Kidney (tissue), 14 donors: ENCODE results near the gene TRAF1. TPM values are rescaled to one million over a fixed set of nuclear protein-coding genes. Genes with fewer than 3 reads are reported as not detected.

ENCODE experiments used
- DNase-seq, 5 donors: peaks; one replicate each; pipeline ENCODE4 v3.0.0-alpha.2; 2013 to 2020
- FAIRE-seq: peaks from 2 replicates; lab custom pipeline; 2012; peaks lifted over from hg19 to GRCh38; lab: Jason Lieb, UNC
- H3K27ac ChIP-seq, 2 donors: one replicate each; pipeline ENCODE4 v1.7.0; 2013; ENCODE audit warnings: low read depth in 2 of 2, low read length in 2 of 2, inconsistent platforms in 1 of 2
- H3K27me3 ChIP-seq: one replicate; pipeline ENCODE4 v1.7.1; 2013; ENCODE audit warnings: low read length, inconsistent platforms; ENCODE audit not compliant: control insufficient read depth, insufficient read depth
- H3K36me3 ChIP-seq, 3 donors: one replicate each; pipeline versions ENCODE4 v1.7.0 to v1.7.1; 2013; ENCODE audit warnings: low read length in 3 of 3, control low read depth in 1 of 3, inconsistent platforms in 1 of 3; ENCODE audit not compliant: insufficient read depth in 3 of 3, control insufficient read depth in 2 of 3
- H3K4me1 ChIP-seq, 3 donors: one replicate each; pipeline versions ENCODE4 v1.7.0 to v1.7.1; 2013; ENCODE audit warnings: low read length in 3 of 3, inconsistent platforms in 1 of 3, low read depth in 1 of 3; ENCODE audit not compliant: control insufficient read depth in 2 of 3, insufficient read depth in 2 of 3
- H3K4me3 ChIP-seq, 3 donors: one replicate each; pipeline versions ENCODE4 v1.7.0 to v1.8.1; 2013; ENCODE audit warnings: low read length in 3 of 3, control low read depth in 1 of 3, inconsistent platforms in 1 of 3
- H3K9ac ChIP-seq, 3 donors: one replicate each; pipeline versions ENCODE4 v1.7.0 to v1.7.1; 2013; ENCODE audit warnings: low read length in 3 of 3, control low read depth in 1 of 3, inconsistent platforms in 1 of 3
- H3K9me3 ChIP-seq, 3 donors: one replicate each; pipeline versions ENCODE4 v1.7.0 to v1.7.1; 2013; ENCODE audit warnings: low read length in 3 of 3, control low read depth in 1 of 3, inconsistent platforms in 1 of 3; ENCODE audit not compliant: control insufficient read depth in 2 of 3, insufficient read depth in 1 of 3
- CTCF ChIP-seq: IDR thresholded peaks from 3 replicates; pipeline ENCODE4 v1.5.1; 2012; ENCODE audit warnings: mild to moderate bottlenecking, moderate library complexity, borderline replicate concordance; ENCODE audit not compliant: insufficient read depth; ENCODE audit errors: extremely low read depth
- intact Hi-C: fragments of 100-400 bp; cut with DNase I; formaldehyde crosslinking; loops from one replicate; pipeline ENCODE4 v1.11.1; 2022
- polyA plus RNA-seq: library from polyadenylated mRNA; stranded (reverse); fragments of 350-450 nt; fragmentation: Illumina TruSeq; extraction: RNeasy Lipid Tissue Mini Kit (QIAGEN cat#74804); gene quantifications from one replicate; pipeline ENCODE4 v1.2.3, GENCODE V29; 2014; ENCODE audit warnings: low read depth, low replicate concordance; ENCODE audit not compliant: insufficient read depth
- total RNA-seq: library from RNA; stranded (reverse); fragmentation: NEBNext Ultra II Directional; extraction: Animal tissue kit (Norgen Biotek cat#: 25700); gene quantifications from one replicate; pipeline ENCODE4 v1.2.1, GENCODE V29; 2021
- donor health status: control.
- donor health status: control.
- donor health status: control.
- donor health status: control.
- donor health status: control.
- donor health status: DM: yes; HTN: yes; CAD: no.
- donor health status: Normal renal cell carcinoma (clear cell type).

Gene TRAF1
- total and polyA plus RNA-seq, 2 donors from 2014 or later: 3.1 to 10.9 TPM

DNA sequence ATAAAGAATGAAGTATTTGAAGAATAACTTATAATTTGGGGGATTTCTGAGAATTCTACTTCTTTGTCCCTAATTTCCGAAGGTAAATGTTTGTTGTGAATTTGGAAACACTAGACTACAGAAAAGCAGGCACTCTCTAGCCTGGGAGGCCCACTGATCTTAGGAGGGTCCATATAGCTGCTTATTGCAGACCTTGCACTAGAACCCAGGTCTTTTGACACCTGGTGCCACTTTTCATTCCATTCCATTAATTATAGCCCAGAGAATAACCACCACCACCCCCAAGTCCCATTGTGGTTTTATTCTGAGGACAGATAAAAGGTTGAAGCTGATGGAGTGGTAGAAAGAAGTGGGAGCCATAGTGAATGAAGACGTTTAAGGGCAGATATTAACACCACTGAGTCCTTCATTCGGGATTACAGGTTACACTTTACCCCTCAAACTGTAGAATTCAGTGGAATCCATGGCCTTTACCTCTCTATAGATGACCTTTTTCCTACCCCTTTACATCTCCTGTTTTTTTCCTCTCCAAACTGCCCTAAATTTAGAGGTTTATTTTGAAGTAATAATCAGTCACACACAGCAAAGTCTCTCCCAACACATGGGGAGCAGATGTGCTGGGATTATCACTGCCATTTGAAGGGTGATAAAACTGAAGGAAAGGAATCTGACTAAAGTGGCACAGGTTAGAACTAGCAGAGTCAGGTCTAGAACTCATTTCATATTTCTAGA, 71.8 kb downstream of the TRAF1 start:
- H3K4me1 ChIP-seq: no peaks in the 10 kb centered on the region
- no peak for TF ChIP-seq CTCF
- no peak for FAIRE-seq

DNA sequence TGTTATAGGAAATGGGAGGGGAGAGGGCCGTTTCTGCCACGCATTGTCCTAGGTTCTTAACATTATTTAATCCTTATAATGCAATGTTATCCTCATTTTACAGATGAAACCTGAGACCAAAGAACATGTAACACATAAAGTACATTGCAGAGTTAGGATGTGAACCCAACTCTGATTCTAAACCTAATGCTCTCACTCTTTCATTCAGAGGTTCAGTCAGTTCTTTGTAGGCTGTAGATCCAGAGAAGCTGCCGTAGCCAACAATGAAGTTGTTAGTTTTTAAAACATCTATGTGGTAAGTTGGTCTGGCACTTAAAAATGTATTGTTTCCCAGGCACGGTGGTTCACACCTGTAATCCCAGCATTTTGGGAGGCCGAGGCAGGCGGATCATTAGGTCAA, 73.4 kb downstream of the TRAF1 start:
- no peaks in the 10 kb centered on the region for H3K9me3 ChIP-seq
- H3K27me3 ChIP-seq: no peaks in the 10 kb centered on the region
- H3K4me1 ChIP-seq: no peaks in the 10 kb centered on the region
- peaks cover 0 to 2% (median 0%) of the 10 kb centered on the region in 3 donors for H3K36me3 ChIP-seq
- H3K4me3 ChIP-seq: no peak overlapping the region
- H3K9ac ChIP-seq: no peak overlapping the region
- no peak for TF ChIP-seq CTCF
- FAIRE-seq: no peak
- intact Hi-C loops: no loop called here
- H3K27ac ChIP-seq: no peak overlapping the region
- DNase-seq: no peak

More for the DNA sequence above, 71.8 kb downstream of the TRAF1 start:
- intact Hi-C loops: no loop called here
- Histone ChIP-seq H3K9me3 (no peaks in the 10 kb centered on the region), H3K36me3 (peaks cover 0 to 2% (median 0%) of the 10 kb centered on the region in 3 donors), H3K27me3 (no peaks in the 10 kb centered on the region), H3K4me3 (no peak overlapping the region), H3K9ac (no peak overlapping the region), H3K27ac (no peak overlapping the region)
- no peak for DNase-seq

Other genes starting within 250 kb of the TRAF1 start
- gene MEGF9, start 212.3 kb downstream of the TRAF1 start, total RNA-seq: 20.4 TPM
- 12.4 TPM for gene MEGF9, start 212.3 kb downstream of the TRAF1 start, polyA plus RNA-seq
- 67.8 TPM for gene FBXW2, start 133.4 kb downstream of the TRAF1 start, total RNA-seq
- gene FBXW2, start 133.4 kb downstream of the TRAF1 start, polyA plus RNA-seq: 13.8 TPM
- 38.3 TPM for gene PSMD5, start 83.9 kb downstream of the TRAF1 start, total RNA-seq
- gene PSMD5, start 83.9 kb downstream of the TRAF1 start, polyA plus RNA-seq: 17.1 TPM
- gene PHF19, start 49.6 kb downstream of the TRAF1 start, total RNA-seq: 17.4 TPM
- 6.9 TPM for gene PHF19, start 49.6 kb downstream of the TRAF1 start, polyA plus RNA-seq
- gene C5, start 123.5 kb upstream of the TRAF1 start, total RNA-seq: 4.6 TPM
- 3.5 TPM for gene C5, start 123.5 kb upstream of the TRAF1 start, polyA plus RNA-seq
- gene CNTRL, start 148.2 kb upstream of the TRAF1 start, total RNA-seq: 17.7 TPM
- 3.4 TPM for gene CNTRL, start 148.2 kb upstream of the TRAF1 start, polyA plus RNA-seq